Neural cell (in vitro differentiated cells): Measurements from ENCODE around the gene MTHFD1L. TPM values are rescaled to one million over a fixed set of nuclear protein-coding genes. Genes with fewer than 3 reads are reported as not detected.

Experiments
- H2AFZ ChIP-seq: fragments of 200-600, 300-800 bp; sonication (generic), shearing (Covaris generic); 2 replicates; pipeline ENCODE4 v1.6.0; 2014; ENCODE audit warnings: low read depth, mild to moderate bottlenecking, antibody characterized with exemption, low read length, moderate library complexity
- H3F3A ChIP-seq: fragments of 200-600 bp; shearing (Covaris generic); 2 replicates; pipeline ENCODE4 v1.6.1; 2016; ENCODE audit warnings: mild to moderate bottlenecking, moderate library complexity, mixed read lengths, antibody characterized with exemption, low read length; ENCODE audit not compliant: insufficient read depth, poor library complexity, severe bottlenecking
- H3K27ac ChIP-seq: fragments of 200-600, 300-800 bp; sonication (generic), shearing (Covaris generic); 2 replicates; pipeline ENCODE4 v1.5.1; 2014; ENCODE audit warnings: mild to moderate bottlenecking, low read length, moderate library complexity
- H3K27me3 ChIP-seq: fragments of 300-800, 200-600 bp; sonication (generic), shearing (Covaris generic); 2 replicates; pipeline ENCODE4 v1.6.0; 2014; ENCODE audit warnings: mild to moderate bottlenecking, low read depth, low read length, moderate library complexity; ENCODE audit not compliant: insufficient read depth
- H3K36me3 ChIP-seq: fragments of 300-800, 200-600 bp; sonication (generic), shearing (Covaris generic); 2 replicates; pipeline ENCODE4 v1.5.1; 2014; ENCODE audit warnings: mild to moderate bottlenecking, antibody characterized with exemption, low read length, moderate library complexity; ENCODE audit not compliant: insufficient read depth
- H3K4me2 ChIP-seq: fragments of 300-800, 200-600 bp; sonication (generic), shearing (Covaris generic); 2 replicates; pipeline ENCODE4 v1.6.0; 2014; ENCODE audit warnings: mild to moderate bottlenecking, low read length
- H3K4me3 ChIP-seq: fragments of 300-800, 200-600 bp; sonication (generic), shearing (Covaris generic); 2 replicates; pipeline ENCODE4 v1.5.1; 2014; ENCODE audit warnings: mild to moderate bottlenecking, low read length, moderate library complexity
- H3K79me2 ChIP-seq: fragments of 200-600 bp; shearing (Covaris generic); replicated peaks from 2 replicates; pipeline ENCODE4 v1.6.0; 2014; ENCODE audit warnings: mild to moderate bottlenecking, low read length, moderate library complexity; ENCODE audit not compliant: insufficient read depth
- H3K9ac ChIP-seq: fragments of 300-800, 200-600 bp; sonication (generic), shearing (Covaris generic); 2 replicates; pipeline ENCODE4 v1.6.1; 2016; ENCODE audit warnings: mild to moderate bottlenecking, low read length, mixed read lengths
- H3K9me2 ChIP-seq: fragments of 200-600 bp; shearing (Covaris generic); 2 replicates; pipeline ENCODE4 v1.6.1; 2016; ENCODE audit warnings: mild to moderate bottlenecking, low read length, mixed read lengths; ENCODE audit not compliant: insufficient read depth
- H3K9me3 ChIP-seq: fragments of 200-600, 300-800 bp; sonication (generic), shearing (Covaris generic); 2 replicates; pipeline ENCODE4 v1.6.1; 2016; ENCODE audit warnings: mild to moderate bottlenecking, mixed run types, low read length, moderate library complexity, mixed read lengths
- H4K20me1 ChIP-seq: fragments of 200-600 bp; shearing (Covaris generic); 2 replicates; pipeline ENCODE4 v1.6.1; 2016; ENCODE audit warnings: mild to moderate bottlenecking, mixed run types; ENCODE audit not compliant: insufficient read depth
- EP300 ChIP-seq: fragments of 450-650 bp; conservative IDR thresholded peaks from 2 replicates; pipeline ENCODE4 v1.6.1; 2014; ENCODE audit warnings: antibody characterized with exemption, mild to moderate bottlenecking, moderate library complexity; ENCODE audit not compliant: poor library complexity, severe bottlenecking
- EZH2 ChIP-seq: fragments of 200-600, 300-800 bp; shearing (Covaris generic), sonication (generic); IDR thresholded peaks from 2 replicates; pipeline ENCODE4 v1.6.1; 2014; ENCODE audit warnings: antibody characterized with exemption, low read length, borderline replicate concordance, mild to moderate bottlenecking; ENCODE audit not compliant: insufficient read depth, poor library complexity, severe bottlenecking
- MXI1 ChIP-seq: fragments of 450-650 bp; conservative IDR thresholded peaks from 2 replicates; pipeline ENCODE4 v1.6.1; 2014; ENCODE audit warnings: antibody characterized with exemption, mild to moderate bottlenecking; ENCODE audit not compliant: poor library complexity, severe bottlenecking
- POLR2AphosphoS5 ChIP-seq: IDR thresholded peaks from 2 replicates; pipeline ENCODE4 v1.6.1; 2012
- RAD21 ChIP-seq: fragments of 450-650 bp; conservative IDR thresholded peaks from 2 replicates; pipeline ENCODE4 v1.6.1; 2014; ENCODE audit warnings: antibody characterized with exemption, mild to moderate bottlenecking, moderate library complexity
- REST ChIP-seq: IDR thresholded peaks from 2 replicates; pipeline ENCODE4 v1.6.1; 2012; ENCODE audit warnings: borderline replicate concordance
- SMC3 ChIP-seq: fragments of 450-650 bp; conservative IDR thresholded peaks from 2 replicates; pipeline ENCODE4 v1.6.1; 2014; ENCODE audit warnings: antibody characterized with exemption, mild to moderate bottlenecking, moderate library complexity; ENCODE audit not compliant: poor library complexity
- TAF1 ChIP-seq: IDR thresholded peaks from 2 replicates; pipeline ENCODE4 v1.6.1; 2012; ENCODE audit warnings: low read depth
- polyA plus RNA-seq: library from polyadenylated mRNA; depleted of rRNA; stranded (reverse); fragments of >200 nt; gene quantifications from 2 replicates; pipeline ENCODE4 v1.2.3, GENCODE V29; 2014
- TF ChIP-seq, protein P1 (sequence below): fragments of 450-650 bp; IDR thresholded peaks from 2 replicates; pipeline ENCODE4 v1.5.1; 2014; ENCODE audit warnings: antibody characterized with exemption, mild to moderate bottlenecking, moderate library complexity; ENCODE audit not compliant: poor library complexity, severe bottlenecking

MTHFD1L gene
- polyA plus RNA-seq, 1 donor from 2014 or later, result 6.3 TPM

DNA sequence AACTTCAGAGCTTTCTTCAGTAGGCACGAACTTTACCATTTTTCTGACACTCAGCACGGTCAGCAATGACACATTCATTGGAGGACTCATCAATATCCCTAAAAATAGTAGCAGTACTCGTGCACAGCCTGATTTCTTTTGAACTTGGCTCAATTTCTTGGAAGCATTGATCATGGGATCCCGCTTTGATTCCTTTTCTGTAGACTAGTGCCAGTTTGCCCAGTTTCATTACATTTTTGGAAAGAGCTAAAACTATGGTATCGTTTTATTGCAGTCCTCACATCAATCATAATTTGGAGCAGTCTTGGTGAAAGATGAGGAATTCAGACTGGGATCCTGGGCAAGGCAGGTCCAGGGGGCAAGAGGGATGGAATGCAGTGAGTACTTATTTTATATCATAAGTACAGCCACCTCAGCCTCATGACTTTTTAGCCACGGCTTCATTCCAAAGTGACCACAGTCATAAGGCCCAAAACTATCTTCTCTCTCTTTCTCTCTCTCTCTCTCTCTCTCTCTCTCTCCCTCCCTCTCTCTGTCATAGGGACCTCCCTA, 203.3 kb downstream of the MTHFD1L start:
- H3K79me2 ChIP-seq, result no peaks in the 10 kb centered on the region
- H3K9me2 ChIP-seq, result no peaks in the 10 kb centered on the region
- H3F3A ChIP-seq, result no peaks in the 10 kb centered on the region
- no peaks in the 10 kb centered on the region for H3K36me3 ChIP-seq
- no peak for TF ChIP-seq EP300
- no peak for TF ChIP-seq REST
- no peak for TF ChIP-seq EZH2
- TF ChIP-seq SMC3, result no peak
- TF ChIP-seq TAF1, result no peak
- TF ChIP-seq MXI1, result no peak
- TF ChIP-seq POLR2AphosphoS5, result no peak
- no peak for TF ChIP-seq RAD21
- no peak overlapping the region for H3K9ac ChIP-seq
- no peak overlapping the region for H3K4me3 ChIP-seq
- no peak overlapping the region for H3K4me2 ChIP-seq
- no peak overlapping the region for H2AFZ ChIP-seq
- H4K20me1 ChIP-seq, result no peaks in the 10 kb centered on the region
- no peaks in the 10 kb centered on the region for H3K9me3 ChIP-seq
- H3K27me3 ChIP-seq, result no peaks in the 10 kb centered on the region
- no peak overlapping the region for H3K27ac ChIP-seq

- no peak overlapping the region for H3K4me2 ChIP-seq
- TF ChIP-seq EP300 (no peak), EZH2 (no peak), SMC3 (no peak), POLR2AphosphoS5 (no peak), MXI1 (no peak), TAF1 (no peak), RAD21 (no peak), REST (no peak)
- TF ChIP-seq, protein P1, sequence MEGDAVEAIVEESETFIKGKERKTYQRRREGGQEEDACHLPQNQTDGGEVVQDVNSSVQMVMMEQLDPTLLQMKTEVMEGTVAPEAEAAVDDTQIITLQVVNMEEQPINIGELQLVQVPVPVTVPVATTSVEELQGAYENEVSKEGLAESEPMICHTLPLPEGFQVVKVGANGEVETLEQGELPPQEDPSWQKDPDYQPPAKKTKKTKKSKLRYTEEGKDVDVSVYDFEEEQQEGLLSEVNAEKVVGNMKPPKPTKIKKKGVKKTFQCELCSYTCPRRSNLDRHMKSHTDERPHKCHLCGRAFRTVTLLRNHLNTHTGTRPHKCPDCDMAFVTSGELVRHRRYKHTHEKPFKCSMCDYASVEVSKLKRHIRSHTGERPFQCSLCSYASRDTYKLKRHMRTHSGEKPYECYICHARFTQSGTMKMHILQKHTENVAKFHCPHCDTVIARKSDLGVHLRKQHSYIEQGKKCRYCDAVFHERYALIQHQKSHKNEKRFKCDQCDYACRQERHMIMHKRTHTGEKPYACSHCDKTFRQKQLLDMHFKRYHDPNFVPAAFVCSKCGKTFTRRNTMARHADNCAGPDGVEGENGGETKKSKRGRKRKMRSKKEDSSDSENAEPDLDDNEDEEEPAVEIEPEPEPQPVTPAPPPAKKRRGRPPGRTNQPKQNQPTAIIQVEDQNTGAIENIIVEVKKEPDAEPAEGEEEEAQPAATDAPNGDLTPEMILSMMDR, result no peak
- no peak overlapping the region for H2AFZ ChIP-seq
- H3K9ac ChIP-seq, result no peak overlapping the region
- no peaks in the 10 kb centered on the region for H3K27me3 ChIP-seq
- no peaks in the 10 kb centered on the region for H3K79me2 ChIP-seq
- H3K9me2 ChIP-seq, result no peaks in the 10 kb centered on the region
- no peaks in the 10 kb centered on the region for H3K9me3 ChIP-seq
- H3K36me3 ChIP-seq, result no peaks in the 10 kb centered on the region
- no peak overlapping the region for H3K27ac ChIP-seq
- H3K4me3 ChIP-seq, result no peak overlapping the region
- H3F3A ChIP-seq, result no peaks in the 10 kb centered on the region
- no peaks in the 10 kb centered on the region for H4K20me1 ChIP-seq
Observed at GRCh38 chr6:151069641-151070040, 204.1 kb downstream of the MTHFD1L start.
